HepG2 (cell line): ENCODE measurements around the gene SRSF7. TPM values are rescaled to one million over a fixed set of nuclear protein-coding genes. Genes with fewer than 3 reads are reported as not detected.

Source experiments
- ATAC-seq: fragments of 200-7000 bp; cut with Tn5 transposase; 3 replicates; pipeline ENCODE4 v1.9.1; 2020; ENCODE audit warnings: mild to moderate bottlenecking, moderate library complexity
- BruUV-seq: library from RNA; stranded (reverse); fragments of 400-500 nt; replicated peaks from 2 replicates; lab custom pipeline; 2021; lab: Mats Ljungman, UMichigan
- CTCF ChIA-PET: fragments of 300-600 bp; formaldehyde crosslinking; extraction: SDS; loops from one replicate; lab custom pipeline; 2021; ENCODE audit warnings: low total read pairs, inconsistent platforms, low intra/inter-chr PET ratio; lab: Yijun Ruan, JAX
- POLR2A ChIA-PET: fragments of 350-600 bp; sonication (Branson Sonifier 250); formaldehyde crosslinking; loops from one replicate; lab custom pipeline; 2020; ENCODE audit warnings: antibody characterized with exemption, inconsistent platforms; lab: Yijun Ruan, JAX
- DNase-seq: peaks from one replicate; pipeline ENCODE4 v3.0.0-alpha.2; 2015; ENCODE audit warnings: low spot score
- FAIRE-seq: peaks from 3 replicates; lab custom pipeline; 2011; peaks lifted over from hg19 to GRCh38; lab: Jason Lieb, UNC
- H2AFZ ChIP-seq: one replicate; pipeline ENCODE4 v1.6.1; 2011; ENCODE audit warnings: low read length, inconsistent platforms
- H3K27ac ChIP-seq: fragments of 300-600 bp; 3 replicates; pipeline ENCODE4 v1.8.0; 2011; ENCODE audit warnings: mixed run types, mild to moderate bottlenecking, mixed read lengths, low read length, inconsistent platforms; ENCODE audit not compliant: insufficient read depth; ENCODE audit errors: extremely low read length
- H3K27me3 ChIP-seq, 2 experiments: fragments of 200-600 bp in 1 of 2; 2 replicates in 1 of 2; 3 replicates in 1 of 2; pipeline versions ENCODE4 v1.6.0 to v1.8.0; 2011; ENCODE audit warnings: low read length in 2 of 2, mild to moderate bottlenecking in 2 of 2, moderate library complexity in 2 of 2, inconsistent platforms in 1 of 2; ENCODE audit not compliant: insufficient read depth in 2 of 2, control insufficient read depth in 1 of 2
- H3K36me3 ChIP-seq, 2 experiments: fragments of 200-600 bp in 1 of 2; replicated peaks in 1 of 2; 2 replicates in 1 of 2; 3 replicates in 1 of 2; pipeline versions ENCODE4 v1.5.1 to v1.8.0; 2011; ENCODE audit warnings: low read length in 2 of 2, inconsistent platforms in 1 of 2; ENCODE audit not compliant: insufficient read depth in 2 of 2, control insufficient read depth in 1 of 2
- H3K4me1 ChIP-seq: 2 replicates; pipeline ENCODE4 v1.5.1; 2012; ENCODE audit warnings: low read length, inconsistent platforms; ENCODE audit not compliant: insufficient read depth
- H3K4me2 ChIP-seq: 2 replicates; pipeline ENCODE4 v1.6.0; 2011; ENCODE audit warnings: low read depth, low read length, inconsistent platforms
- H3K4me3 ChIP-seq, 3 experiments: fragments of 200-600 bp in 1 of 3; sonication (generic), shearing (Covaris generic) in 1 of 3; replicated peaks in 1 of 3; 2 replicates each; pipeline ENCODE4 v1.5.1; 2011 to 2016; ENCODE audit warnings: low read length in 3 of 3, inconsistent platforms in 2 of 3, low read depth in 2 of 3, mild to moderate bottlenecking in 2 of 3, control low read depth in 1 of 3, mixed read lengths in 1 of 3; ENCODE audit not compliant: insufficient read depth in 1 of 3
- H3K79me2 ChIP-seq: one replicate; pipeline ENCODE4 v1.6.1; 2011; ENCODE audit warnings: low read length, inconsistent platforms; ENCODE audit not compliant: insufficient read depth
- H3K9ac ChIP-seq: 2 replicates; pipeline ENCODE4 v1.6.0; 2011; ENCODE audit warnings: mild to moderate bottlenecking, low read depth, low read length, inconsistent platforms; ENCODE audit not compliant: insufficient read depth
- H3K9me3 ChIP-seq: 2 replicates; pipeline ENCODE4 v1.5.1; 2012; ENCODE audit warnings: mild to moderate bottlenecking, low read length
- H4K20me1 ChIP-seq: 2 replicates; pipeline ENCODE4 v1.6.0; 2011; ENCODE audit warnings: inconsistent platforms, mild to moderate bottlenecking, low read length, moderate library complexity; ENCODE audit not compliant: insufficient read depth
- EEA1 ChIP-seq: sonication (generic); formaldehyde crosslinking; IDR thresholded peaks from 2 replicates; pipeline ENCODE4 v1.5.1; 2020; ENCODE audit warnings: mild to moderate bottlenecking, missing genetic modification reagents, borderline replicate concordance
- FOXM1 ChIP-seq: sonication (generic); formaldehyde crosslinking; IDR thresholded peaks from 2 replicates; pipeline ENCODE4 v1.5.0; 2020; ENCODE audit warnings: missing genetic modification reagents
- MAZ ChIP-seq, 2 experiments: sonication (generic) in 1 of 2; formaldehyde crosslinking in 1 of 2; IDR thresholded peaks; 2 replicates each; pipeline versions ENCODE4 v1.5.0 to v1.6.1; 2012 to 2020; ENCODE audit warnings: low read depth in 2 of 2, mild to moderate bottlenecking in 2 of 2, borderline replicate concordance in 1 of 2, improper control_type of control experiment in 1 of 2, low read length in 1 of 2, missing genetic modification reagents in 1 of 2, moderate library complexity in 1 of 2
- NFIC ChIP-seq: IDR thresholded peaks from 2 replicates; pipeline ENCODE4 v1.6.1; 2012; ENCODE audit warnings: mild to moderate bottlenecking, low read length, inconsistent platforms
- NFYC ChIP-seq: IDR thresholded peaks from 2 replicates; pipeline ENCODE4 v1.6.1; 2016; ENCODE audit warnings: missing genetic modification reagents, missing compliant biosample characterization
- PAXIP1 ChIP-seq: sonication (generic); formaldehyde crosslinking; conservative IDR thresholded peaks from 2 replicates; pipeline ENCODE4 v1.4.0; 2020; ENCODE audit warnings: mild to moderate bottlenecking, missing genetic modification reagents, moderate library complexity
- POLR2AphosphoS5 ChIP-seq: IDR thresholded peaks from 2 replicates; pipeline ENCODE4 v1.6.1; 2012; ENCODE audit warnings: low read depth, low read length
- SIX1 ChIP-seq: sonication (generic); formaldehyde crosslinking; IDR thresholded peaks from 2 replicates; pipeline ENCODE4 v1.4.0; 2020; ENCODE audit warnings: missing genetic modification reagents, borderline replicate concordance
- TMF1 ChIP-seq: sonication (generic); formaldehyde crosslinking; IDR thresholded peaks from 2 replicates; pipeline ENCODE4 v1.8.1; 2022; ENCODE audit warnings: low read depth, missing genetic modification reagents
- ZNF619 ChIP-seq: sonication (generic); formaldehyde crosslinking; IDR thresholded peaks from 2 replicates; pipeline ENCODE4 v1.4.0; 2020; ENCODE audit warnings: mild to moderate bottlenecking, missing genetic modification reagents
- ZNF766 ChIP-seq: sonication (generic); formaldehyde crosslinking; IDR thresholded peaks from 2 replicates; pipeline ENCODE4 v1.5.0; 2020; ENCODE audit warnings: missing genetic modification reagents, borderline replicate concordance
- WGBS: methylation state at CpG from one replicate; pipeline ENCODE4 v1.1.6; 2017; ENCODE audit warnings: low lambda C conversion rate; 5-methylcytosine and 5-hydroxymethylcytosine counted together
- in situ Hi-C: cut with HindIII; loops from 2 replicates; pipeline ENCODE4 v1.10.0; 2017; ENCODE audit warnings: low pct_unique_long_range_greater_than_20kb; ENCODE audit not compliant: extremely low pct_ligation_motif_present
- intact Hi-C: fragments of 100-400 bp; cut with micrococcal nuclease; formaldehyde crosslinking; loops from one replicate; pipeline ENCODE4 v1.10.0; 2022; ENCODE audit not compliant: unreplicated experiment
- polyA plus RNA-seq, 8 experiments: library from polyadenylated mRNA; depleted of rRNA in 3 of 8; stranded (reverse) in 7 of 8; unstranded in 1 of 8; fragments of >200 nt; fragmentation: Illumina TruSeq in 4 of 8; extraction: Trizol in 4 of 8; gene quantifications; 2 replicates each; pipeline versions ENCODE4 v1.2.1 to v1.2.3, GENCODE V29; 2011 to 2016; ENCODE audit warnings: low read depth in 4 of 8, missing spikeins in 1 of 8, mixed read lengths in 1 of 8; ENCODE audit not compliant: insufficient read depth in 1 of 8
- total RNA-seq, 5 experiments: library from RNA; depleted of rRNA; stranded (reverse); fragments of >200 nt; fragmentation: Illumina TruSeq; extraction: Trizol; gene quantifications; 2 replicates each; pipeline ENCODE4 v1.2.3, GENCODE V29; 2016; ENCODE audit warnings: low read depth in 1 of 5

Gene SRSF7
- total and polyA plus RNA-seq, 2 of the 13 experiments (the other 11 are each of a cell fraction or from before 2014, with no cell fraction given): 172 to 275 TPM

DNA sequence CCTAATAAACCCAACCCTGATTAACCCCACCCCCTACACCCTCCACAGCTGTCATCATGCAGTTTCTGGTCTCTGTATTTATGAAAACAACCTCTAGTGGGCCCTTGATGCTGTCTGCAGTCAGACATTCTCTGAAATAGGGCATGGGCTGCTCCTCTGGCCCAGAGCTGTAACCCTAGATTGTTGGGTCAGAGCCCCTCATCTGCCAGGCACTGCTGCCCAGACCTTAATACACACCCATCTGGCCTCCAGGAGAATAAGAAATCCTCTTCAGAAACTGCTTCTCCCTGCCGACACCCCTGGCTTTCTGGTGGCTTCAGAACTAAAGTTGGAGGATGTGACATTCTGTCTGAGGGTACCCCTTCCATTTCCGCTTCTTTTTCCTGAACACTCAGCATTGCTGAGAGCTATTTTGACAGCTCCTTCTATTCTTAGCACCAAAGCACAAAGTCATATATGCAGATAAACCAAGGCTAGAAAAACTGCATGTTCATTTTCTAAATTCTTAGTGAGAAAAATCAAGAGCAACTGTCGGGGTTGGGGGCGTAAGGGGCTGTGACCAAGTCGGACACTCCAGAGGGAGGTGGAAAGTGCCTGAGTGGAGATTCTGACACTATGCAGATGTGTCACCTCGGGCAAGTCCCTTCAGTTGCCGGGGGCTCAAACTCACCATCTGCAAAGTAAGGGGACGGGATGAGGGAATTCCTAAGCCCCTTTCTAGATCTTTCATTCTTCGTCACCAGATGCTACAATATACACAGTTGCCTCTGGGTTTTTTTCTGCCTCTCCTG, 28.7 kb downstream of the SRSF7 start:
- no peak for TF ChIP-seq NFYC (CRISPR knock-in tag)
- TF ChIP-seq SIX1 (CRISPR knock-in tag): no peak
- no peak for TF ChIP-seq ZNF619 (CRISPR knock-in tag)
- H3K4me2 ChIP-seq: no peak overlapping the region
- in situ Hi-C loops (loop anchor here (5.0 kb wide), 1 partner anchor 120 kb away; the partner anchor contains the start of gene HNRNPLL), intact Hi-C loops (no loop called here)
- ChIA-PET CTCF (no interaction called here), POLR2A (interaction anchor here (1.1 kb wide), 1 partner anchor 9 kb away, joined by 3 read pairs; no protein-coding TSS in a partner anchor)
- no peaks in the 10 kb centered on the region for H4K20me1 ChIP-seq
- H2AFZ ChIP-seq: no peak overlapping the region
- H3K4me1 ChIP-seq: no peaks in the 10 kb centered on the region
- H3K36me3 ChIP-seq: peaks cover 9 to 36% of the 10 kb centered on the region in 2 experiments; a peak in 3 of 5 replicates
- H3K9ac ChIP-seq: no peak overlapping the region
- H3K4me3 ChIP-seq: no peak overlapping the region
- BruUV-seq: no TSS peak
- FAIRE-seq: no peak
- 93% methylated on average over 9 of the region's 9 CpGs for WGBS
- no peak; the same call in 2 of the 3 replicates for ATAC-seq
- DNase-seq: no peak
- no peaks in the 10 kb centered on the region for H3K9me3 ChIP-seq
- peaks cover 4% of the 10 kb centered on the region for H3K79me2 ChIP-seq
- no peaks in the 10 kb centered on the region for H3K27me3 ChIP-seq
- no peak overlapping the region for H3K27ac ChIP-seq

- ATAC-seq (no peak), DNase-seq (no peak), FAIRE-seq (no peak)
- Histone ChIP-seq H3K4me2 (no peak overlapping the region), H3K27ac (no peak overlapping the region), H4K20me1 (no peaks in the 10 kb centered on the region), H2AFZ (no peak overlapping the region), H3K4me3 (no peak overlapping the region), H3K79me2 (peaks cover 4% of the 10 kb centered on the region), H3K9me3 (no peaks in the 10 kb centered on the region), H3K4me1 (peaks cover 10% of the 10 kb centered on the region), H3K9ac (no peak overlapping the region), H3K36me3 (peaks cover 7 to 38% of the 10 kb centered on the region in 2 experiments; a peak in 3 of 5 replicates), H3K27me3 (no peaks in the 10 kb centered on the region)
- CTCF ChIA-PET: no interaction called here
- in situ Hi-C loops: loop anchor here (5.0 kb wide), 1 partner anchor 118 kb away; the partner anchor contains the start of gene HNRNPLL
- 93% methylated on average over 4 of the region's 4 CpGs for WGBS
- intact Hi-C loops: no loop called here
- no TSS peak for BruUV-seq
- POLR2A ChIA-PET: no interaction called here
- TF ChIP-seq MAZ (IDR thresholded peaks at IDR 0.05; ENCODE audit: borderline replicate concordance, low read depth, low read length) (no peak), MAZ (CRISPR knock-in tag; IDR thresholded peaks at IDR 0.05; ENCODE audit: low read depth) (no peak), POLR2AphosphoS5 (no peak), FOXM1 (no peak), EEA1 (CRISPR knock-in tag) (no peak), NFIC (no peak), TMF1 (no peak), ZNF766 (CRISPR knock-in tag) (no peak), PAXIP1 (CRISPR knock-in tag) (no peak)
Observed at GRCh38 chr2:38720613-38721241, 30.4 kb downstream of the SRSF7 start.
